H4 (cell line): ENCODE data around the gene CHMP2A. TPM values are rescaled to one million over a fixed set of nuclear protein-coding genes. Genes with fewer than 3 reads are reported as not detected.
A peak's percentile ranks its signal among the peaks of the same experiment; 100 is the strongest.

Experiments
- DNase-seq: peaks from one replicate; pipeline ENCODE4 v3.0.0-alpha.2; 2015; ENCODE audit warnings: low spot score
- total RNA-seq: library from RNA; depleted of rRNA; stranded (reverse); fragments of >200 nt; shearing (Covaris generic); gene quantifications from 2 replicates; pipeline ENCODE4 v1.2.3, GENCODE V29; 2014

Gene CHMP2A
- total RNA-seq, 1 experiment from 2014 or later = 244 TPM

DNA sequence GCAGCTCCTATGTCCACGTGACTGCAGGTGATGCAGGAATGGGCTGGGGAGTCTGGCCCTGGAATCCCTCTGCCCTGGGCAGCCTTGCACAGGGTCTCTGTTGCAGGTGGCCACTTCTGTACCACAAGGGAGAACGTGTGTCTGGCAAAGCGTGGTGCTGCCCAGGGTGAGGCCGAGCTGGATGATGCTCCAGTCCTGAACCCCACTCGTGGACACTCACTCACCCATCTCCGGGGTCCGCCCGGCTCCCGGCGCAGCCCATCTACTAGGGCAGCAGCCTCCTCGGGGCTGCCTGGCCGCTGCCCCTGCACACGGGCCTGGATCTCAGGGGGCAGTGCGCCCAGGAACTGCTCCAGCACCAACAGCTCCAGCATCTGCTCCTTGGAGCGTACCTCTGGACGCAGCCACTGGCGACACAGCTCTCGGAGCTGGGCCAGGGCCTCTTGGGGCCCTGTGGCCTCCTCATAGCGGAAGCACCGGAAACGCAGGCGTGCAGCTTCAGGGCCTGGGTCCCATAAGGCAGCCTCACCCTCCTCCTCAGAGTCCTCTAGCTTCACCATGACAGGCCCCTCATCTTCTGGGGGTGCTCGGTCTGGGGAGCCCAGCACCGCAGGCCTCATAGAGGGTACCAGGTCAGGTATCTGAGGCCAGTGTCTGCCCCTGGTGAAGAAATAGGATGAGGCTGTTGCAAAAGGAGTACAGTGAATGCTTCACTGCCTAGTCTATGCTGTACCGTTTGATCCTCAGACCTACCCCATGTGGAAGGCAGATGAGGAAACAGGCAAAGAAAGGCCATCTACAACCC lies 16.1 kb upstream of the CHMP2A start:
- DNase-seq = no peak

GRCh38 chr19:58569943-58570670 lies 15.2 kb upstream of the CHMP2A start:
- DNase-seq = no peak

- no peak for DNase-seq
Observed at GRCh38 chr19:58569191-58569942, 14.5 kb upstream of the CHMP2A start.

DNA sequence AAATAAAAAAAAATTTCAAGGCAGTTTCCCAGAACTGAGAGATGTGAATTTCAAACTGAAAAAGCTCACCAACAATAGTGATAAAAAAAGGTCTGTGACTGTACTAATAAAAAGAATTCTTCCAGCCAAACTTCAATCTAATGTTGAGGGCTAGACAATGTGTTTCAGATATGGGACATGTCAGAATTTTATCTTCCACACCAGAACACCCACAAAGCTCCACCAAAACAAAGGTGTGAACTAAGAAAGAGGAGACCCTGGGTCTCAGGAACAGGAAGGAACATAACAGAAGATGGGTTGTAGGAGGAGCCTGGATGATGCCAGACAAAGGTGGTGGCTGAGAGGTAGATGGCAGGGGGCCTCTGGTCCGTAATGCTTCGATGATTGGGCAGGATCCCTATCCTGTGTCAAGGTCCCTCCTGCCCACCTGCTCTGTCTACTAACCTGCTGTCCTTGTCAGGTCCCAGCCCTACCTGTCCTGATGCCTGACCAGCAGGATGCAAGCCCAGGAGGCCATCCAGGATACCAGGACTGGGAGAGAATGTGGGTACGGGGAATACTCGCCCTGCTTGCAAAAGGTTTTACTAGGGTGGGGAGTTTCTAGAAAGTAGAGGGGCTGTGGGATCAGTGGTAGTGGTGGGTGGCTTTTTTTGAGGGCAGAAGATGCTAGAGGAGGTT lies 13.7 kb upstream of the CHMP2A start:
- DNase-seq = no peak

DNA sequence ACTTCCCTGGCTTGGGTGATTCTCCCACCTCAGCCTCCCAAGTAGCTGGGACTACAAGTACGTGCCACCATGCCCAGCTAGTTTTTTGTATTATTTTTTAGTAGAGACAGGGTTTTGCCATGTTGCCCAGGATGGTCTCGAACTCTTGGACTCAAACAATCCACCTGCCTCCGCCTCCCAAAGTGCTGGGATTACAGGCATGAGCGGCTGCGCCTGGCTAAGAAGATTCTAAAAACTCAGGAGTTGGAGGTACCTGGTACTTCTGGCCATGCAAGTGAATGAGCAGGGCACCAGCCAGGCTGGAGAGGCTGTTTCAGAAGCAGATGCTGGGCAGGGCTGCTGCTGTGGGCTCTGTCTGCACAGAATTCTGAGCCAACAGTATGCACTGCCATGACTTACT lies 12.1 kb upstream of the CHMP2A start:
- DNase-seq = no peak

DNA sequence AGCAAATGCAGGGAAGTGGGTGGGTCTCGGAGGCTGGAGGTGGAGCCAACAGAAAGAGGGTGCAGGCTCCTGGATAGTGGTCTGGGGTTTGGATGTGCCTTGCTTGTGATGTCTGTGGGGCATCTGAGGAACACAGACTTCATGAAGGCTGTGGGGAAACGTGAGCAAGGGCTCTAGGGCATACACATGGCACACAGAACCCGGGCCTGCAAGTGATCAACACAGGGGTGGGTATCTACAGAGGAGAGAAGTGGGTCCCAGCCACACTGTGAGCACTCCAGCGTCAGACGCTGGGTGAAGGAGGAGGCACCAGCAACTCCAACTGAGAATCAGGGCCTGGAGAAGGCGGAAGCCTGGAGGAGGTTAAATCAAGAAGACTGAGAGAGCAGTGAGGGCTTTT lies 8.9 kb upstream of the CHMP2A start:
- no peak for DNase-seq

DNA sequence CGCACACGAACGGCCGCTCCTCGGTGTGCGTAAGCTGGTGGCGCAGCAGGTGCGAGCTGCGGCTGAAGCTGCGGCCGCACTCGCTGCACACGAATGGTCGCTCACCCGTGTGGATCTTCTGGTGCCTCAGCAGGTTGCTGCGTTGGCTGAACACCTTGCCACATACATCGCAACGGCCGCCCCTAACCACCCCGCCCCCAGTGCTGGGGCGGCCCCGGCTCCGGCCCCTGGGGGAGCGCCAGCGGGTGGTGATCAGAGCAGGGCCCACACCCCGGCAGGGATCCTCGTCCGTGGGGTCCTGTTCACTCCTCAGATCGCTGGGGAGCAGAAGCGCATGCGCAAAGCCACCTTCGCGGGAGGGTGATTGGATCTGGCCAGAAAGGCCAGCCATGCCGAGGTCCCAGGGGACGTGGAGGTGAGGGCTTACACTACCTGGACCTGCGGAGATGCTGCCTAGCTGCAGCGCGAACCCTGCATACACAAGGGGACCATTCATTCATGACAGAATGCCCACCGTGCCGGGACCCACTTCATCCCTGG lies 8.2 kb upstream of the CHMP2A start:
- DNase-seq = no peak

DNA sequence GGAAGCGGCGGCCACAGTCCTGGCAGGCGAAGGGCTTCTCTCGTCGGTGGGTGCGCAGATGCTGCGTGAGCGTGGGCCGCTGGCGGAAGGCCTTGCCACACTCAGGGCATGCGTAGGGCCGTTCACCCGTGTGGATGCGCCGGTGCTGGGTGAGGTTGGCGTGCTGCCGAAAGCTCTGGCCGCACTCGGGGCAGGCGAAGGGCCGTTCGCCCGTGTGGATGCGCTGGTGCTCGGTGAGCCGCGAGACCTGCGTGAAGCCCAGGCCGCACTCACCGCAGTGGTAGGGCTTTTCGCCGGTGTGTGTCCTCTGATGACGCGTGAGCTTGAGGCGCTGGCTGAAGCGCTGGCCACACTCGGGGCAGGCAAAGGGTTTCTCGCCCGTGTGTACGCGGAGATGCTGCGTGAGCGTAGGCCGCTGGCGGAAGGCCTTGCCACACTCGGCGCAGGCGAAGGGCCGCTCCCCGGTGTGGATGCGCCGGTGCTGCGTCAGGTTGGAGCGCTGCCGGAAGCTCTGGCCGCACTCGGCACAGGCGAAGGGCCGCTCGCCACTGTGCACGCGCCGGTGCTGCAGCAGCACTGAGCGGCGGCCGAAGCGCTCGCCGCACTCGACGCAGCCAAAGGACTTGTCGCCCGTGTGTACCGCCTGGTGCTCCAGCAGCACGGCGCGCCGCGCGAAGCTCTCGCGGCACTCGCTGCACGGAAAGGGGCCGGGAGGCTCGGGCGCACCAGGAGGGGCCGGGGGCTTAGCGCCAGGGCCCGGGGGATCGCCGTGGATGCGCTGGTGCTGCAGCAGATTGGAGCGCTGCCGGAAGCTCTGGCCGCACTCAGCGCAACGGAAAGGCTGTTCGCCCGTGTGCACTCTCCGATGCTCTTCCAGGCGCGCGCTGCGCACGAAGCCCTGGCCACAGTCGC lies 7.5 kb upstream of the CHMP2A start:
- DNase-seq = no peak

GRCh38 chr19:58561373-58562121 lies 6.6 kb upstream of the CHMP2A start:
- no peak for DNase-seq

DNA sequence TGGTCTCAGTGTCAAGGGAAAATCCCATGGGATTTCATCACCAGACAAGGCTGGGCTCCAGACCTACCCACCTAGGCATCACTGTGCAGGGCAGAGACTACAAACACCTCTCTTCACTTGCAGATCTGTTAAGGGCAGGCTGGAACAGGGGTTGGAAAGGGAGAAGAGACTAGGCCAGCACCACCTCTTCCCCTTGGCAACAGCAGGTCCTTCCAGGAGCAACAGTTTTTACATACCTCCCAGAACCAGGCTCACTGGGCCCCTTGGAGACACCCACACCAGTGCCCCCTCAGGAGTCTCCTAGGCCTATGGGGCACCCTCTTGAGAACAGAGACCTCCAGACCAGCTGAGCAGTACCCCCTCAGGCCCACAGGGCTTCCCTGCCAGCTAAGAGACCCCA lies 6.0 kb upstream of the CHMP2A start:
- no peak for DNase-seq

DNA sequence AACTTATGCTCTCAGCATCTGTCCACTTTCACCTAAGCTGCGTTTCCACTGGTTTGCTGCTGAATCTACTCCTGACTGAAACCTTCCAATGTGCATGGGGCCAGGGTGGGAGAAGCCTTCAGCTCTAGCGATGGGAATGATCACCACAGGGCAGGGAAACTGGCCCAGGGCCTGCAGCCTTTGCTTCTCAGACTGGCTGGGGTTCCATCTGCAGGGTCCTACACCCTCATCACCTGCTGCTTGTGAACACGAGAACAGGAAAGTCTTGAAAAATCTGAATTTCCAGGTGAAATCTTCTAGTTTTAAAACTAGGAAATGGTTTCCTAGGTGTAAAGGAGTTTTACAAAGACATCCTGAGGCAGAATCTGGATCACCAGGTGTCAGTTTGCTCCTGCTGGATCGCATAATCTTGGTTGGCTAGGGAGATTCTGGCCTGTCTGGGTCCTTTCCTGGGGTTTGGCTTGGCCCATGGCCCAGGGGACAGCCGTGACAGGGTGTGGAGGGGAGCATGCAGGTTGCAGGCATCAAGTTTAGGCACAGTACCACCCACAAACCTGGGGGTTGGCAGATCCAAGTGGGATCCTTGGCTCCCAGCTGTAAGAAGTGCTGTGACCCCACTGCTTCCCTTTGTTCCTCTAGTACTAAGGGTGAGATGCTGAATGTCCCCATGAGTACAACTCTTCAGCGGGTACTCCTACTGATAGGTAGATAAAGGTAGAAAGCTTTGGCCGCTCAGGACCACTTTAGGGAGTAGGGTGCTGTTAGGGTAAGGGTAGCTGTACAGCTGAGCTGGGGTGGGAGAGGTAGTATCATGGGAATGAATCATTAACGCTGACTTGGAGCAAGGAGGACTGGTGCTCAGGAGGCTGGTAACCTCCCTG lies 5.3 kb upstream of the CHMP2A start:
- DNase-seq = no peak

- peak; percentile 97 for DNase-seq
Observed at GRCh38 chr19:58559275-58560006, 4.5 kb upstream of the CHMP2A start.

- DNase-seq = peak; percentile 99
Observed at GRCh38 chr19:58558623-58559274, 3.8 kb upstream of the CHMP2A start.

DNA sequence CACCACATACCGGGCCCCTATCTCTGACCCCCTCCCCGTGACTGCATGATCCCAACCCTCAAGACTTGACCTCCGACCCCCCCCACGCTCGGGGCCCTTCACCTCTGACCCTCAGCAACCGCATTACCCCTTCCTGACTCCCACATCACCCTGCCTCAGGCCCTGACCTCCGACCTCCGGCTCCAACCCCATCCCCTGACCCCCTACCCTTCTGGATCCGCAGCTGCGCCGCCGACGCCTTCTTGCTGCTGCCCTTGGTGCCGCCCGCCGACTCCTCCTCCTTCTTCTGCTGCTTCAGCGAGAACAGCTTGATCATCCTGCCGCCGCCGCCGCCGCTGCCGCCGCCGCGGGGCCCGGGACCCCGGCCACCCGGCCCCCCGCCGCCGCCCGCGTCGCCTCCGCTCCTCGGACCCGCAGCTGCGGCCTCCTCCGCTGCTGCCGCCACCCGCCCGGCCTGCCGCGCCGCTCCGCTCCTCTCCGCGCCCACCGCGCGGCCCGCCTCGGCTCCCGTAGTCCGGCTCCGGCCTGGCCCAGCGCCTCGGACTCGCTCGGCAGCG lies 3.2 kb upstream of the CHMP2A start, which contains the start of gene UBE2M:
UBE2M (minus strand) TSS at position 546 of the 557 bp plus-strand sequence; CDS start at position 316, 230 bp downstream.
- no peak for DNase-seq

GRCh38 chr19:58557221-58558065 lies 2.5 kb upstream of the CHMP2A start:
- DNase-seq = no peak

DNA sequence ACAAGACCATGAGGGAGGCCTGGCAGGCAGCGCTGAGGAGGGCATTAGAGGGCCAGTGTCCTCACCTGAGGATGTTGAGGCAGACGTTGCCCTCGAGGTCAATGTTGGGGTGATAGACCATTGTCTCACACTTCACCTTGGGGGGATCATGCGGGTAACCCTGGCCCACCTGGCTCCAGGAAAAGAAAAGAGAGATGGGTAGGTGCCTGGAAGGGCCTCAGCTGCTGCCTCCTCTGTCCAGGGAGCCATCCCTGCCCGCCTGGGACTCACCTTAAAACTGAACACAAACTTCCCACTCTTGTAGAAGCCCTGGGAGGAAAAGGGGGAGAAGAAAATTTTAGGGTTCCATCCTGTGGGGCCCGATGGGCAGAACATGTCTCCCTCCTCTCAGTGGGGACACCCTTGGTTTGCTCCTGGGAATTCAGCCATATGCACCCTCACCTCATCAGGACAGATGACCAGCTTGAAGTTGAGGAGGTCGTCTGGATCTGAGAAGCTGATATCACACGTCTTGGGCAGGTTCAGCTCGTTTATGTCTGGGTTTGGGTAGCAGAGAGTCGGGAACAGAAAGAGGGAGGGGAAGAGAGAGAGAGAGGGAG lies 1.8 kb upstream of the CHMP2A start:
- no peak for DNase-seq
